OCI-LY1 (cell line): ENCODE results near the gene CACNB3.

Experiments
- EZH2 ChIP-seq: fragments of 200-600 bp; sonication (generic), shearing (Covaris generic); IDR thresholded peaks from 2 replicates; pipeline ENCODE4 v1.8.0; 2017; ENCODE audit warnings: borderline replicate concordance, mixed run types, mild to moderate bottlenecking, antibody characterized with exemption, low read length, moderate library complexity, mixed read lengths
- TF ChIP-seq, protein P1 (sequence below): fragments of 200-600 bp; sonication (generic), shearing (Covaris generic); IDR thresholded peaks from 2 replicates; pipeline ENCODE4 v1.5.1; 2017; ENCODE audit warnings: mild to moderate bottlenecking, antibody characterized with exemption, low read length, moderate library complexity, mixed read lengths

GRCh38 chr12:48817873-48818830, at the start of gene CACNB3:
- TF ChIP-seq, protein P1, sequence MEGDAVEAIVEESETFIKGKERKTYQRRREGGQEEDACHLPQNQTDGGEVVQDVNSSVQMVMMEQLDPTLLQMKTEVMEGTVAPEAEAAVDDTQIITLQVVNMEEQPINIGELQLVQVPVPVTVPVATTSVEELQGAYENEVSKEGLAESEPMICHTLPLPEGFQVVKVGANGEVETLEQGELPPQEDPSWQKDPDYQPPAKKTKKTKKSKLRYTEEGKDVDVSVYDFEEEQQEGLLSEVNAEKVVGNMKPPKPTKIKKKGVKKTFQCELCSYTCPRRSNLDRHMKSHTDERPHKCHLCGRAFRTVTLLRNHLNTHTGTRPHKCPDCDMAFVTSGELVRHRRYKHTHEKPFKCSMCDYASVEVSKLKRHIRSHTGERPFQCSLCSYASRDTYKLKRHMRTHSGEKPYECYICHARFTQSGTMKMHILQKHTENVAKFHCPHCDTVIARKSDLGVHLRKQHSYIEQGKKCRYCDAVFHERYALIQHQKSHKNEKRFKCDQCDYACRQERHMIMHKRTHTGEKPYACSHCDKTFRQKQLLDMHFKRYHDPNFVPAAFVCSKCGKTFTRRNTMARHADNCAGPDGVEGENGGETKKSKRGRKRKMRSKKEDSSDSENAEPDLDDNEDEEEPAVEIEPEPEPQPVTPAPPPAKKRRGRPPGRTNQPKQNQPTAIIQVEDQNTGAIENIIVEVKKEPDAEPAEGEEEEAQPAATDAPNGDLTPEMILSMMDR, result no peak
- no peak for TF ChIP-seq EZH2
